GM23338 (cell line): ENCODE results near the gene MYO1D. TPM values are rescaled to one million over a fixed set of nuclear protein-coding genes. Genes with fewer than 3 reads are reported as not detected.

Experiments
- ATAC-seq: fragments of 200-7000 bp; cut with Tn5 transposase; 3 replicates; pipeline ENCODE4 v1.9.1; 2020
- DNase-seq: peaks from one replicate; pipeline ENCODE4 v3.0.0-alpha.2; 2015; ENCODE audit warnings: low spot score
- H2AFZ ChIP-seq: fragments of 200-600 bp; sonication (generic); 2 replicates; pipeline ENCODE4 v1.8.0; 2016; ENCODE audit warnings: antibody characterized with exemption, mild to moderate bottlenecking, moderate library complexity
- H3F3A ChIP-seq: fragments of 200-600 bp; sonication (generic); replicated peaks from 2 replicates; pipeline ENCODE4 v1.8.0; 2017; ENCODE audit warnings: antibody characterized with exemption, mixed run types, low read depth
- H3K27ac ChIP-seq: fragments of 200-600 bp; sonication (generic); 2 replicates; pipeline ENCODE4 v1.6.1; 2016; ENCODE audit warnings: low read depth
- H3K27me3 ChIP-seq: fragments of 200-600 bp; sonication (generic); 2 replicates; pipeline ENCODE4 v1.8.0; 2016; ENCODE audit warnings: mild to moderate bottlenecking, mixed run types, moderate library complexity; ENCODE audit not compliant: insufficient read depth
- H3K36me3 ChIP-seq: fragments of 200-600 bp; sonication (generic); 2 replicates; pipeline ENCODE4 v1.8.0; 2016; ENCODE audit warnings: mild to moderate bottlenecking; ENCODE audit not compliant: insufficient read depth
- H3K4me1 ChIP-seq: fragments of 200-600 bp; sonication (generic); 2 replicates; pipeline ENCODE4 v1.8.0; 2016; ENCODE audit warnings: mild to moderate bottlenecking, moderate library complexity; ENCODE audit not compliant: insufficient read depth
- H3K4me2 ChIP-seq: fragments of 200-600 bp; sonication (generic); 2 replicates; pipeline ENCODE4 v1.7.1; 2017; ENCODE audit warnings: mixed run types
- H3K4me3 ChIP-seq: fragments of 200-600 bp; sonication (generic); 2 replicates; pipeline ENCODE4 v1.6.1; 2016; ENCODE audit warnings: mixed run types
- H3K79me2 ChIP-seq: fragments of 200-600 bp; sonication (generic); replicated peaks from 2 replicates; pipeline ENCODE4 v1.8.0; 2017; ENCODE audit warnings: mild to moderate bottlenecking; ENCODE audit not compliant: insufficient read depth
- H3K9me2 ChIP-seq: fragments of 200-600 bp; sonication (generic); 2 replicates; pipeline ENCODE4 v1.8.0; 2017; ENCODE audit not compliant: insufficient read depth
- H4K20me1 ChIP-seq: fragments of 200-600 bp; sonication (generic); replicated peaks from 2 replicates; pipeline ENCODE4 v1.8.0; 2017; ENCODE audit warnings: mild to moderate bottlenecking; ENCODE audit not compliant: insufficient read depth
- H3K27ac Mint-ChIP-seq: 2 replicates; pipeline ENCODE4 v1.8.0; 2020; ENCODE audit warnings: inconsistent platforms, mild to moderate bottlenecking, moderate library complexity, mixed read lengths
- H3K27me3 Mint-ChIP-seq: 3 replicates; pipeline ENCODE4 v1.8.0; 2022; ENCODE audit warnings: low read depth, mild to moderate bottlenecking, moderate library complexity, mixed read lengths, inconsistent platforms; ENCODE audit not compliant: insufficient read depth, poor library complexity
- H3K36me3 Mint-ChIP-seq: 3 replicates; pipeline ENCODE4 v1.8.0; 2021; ENCODE audit warnings: low read depth, mild to moderate bottlenecking, inconsistent platforms, moderate library complexity, mixed read lengths
- H3K4me1 Mint-ChIP-seq: 3 replicates; pipeline ENCODE4 v1.8.0; 2020; ENCODE audit warnings: mild to moderate bottlenecking, inconsistent platforms, mixed read lengths
- H3K4me3 Mint-ChIP-seq: 3 replicates; pipeline ENCODE4 v1.8.0; 2021; ENCODE audit warnings: moderate library complexity, mild to moderate bottlenecking, inconsistent platforms, mixed read lengths
- H3K9me3 Mint-ChIP-seq: 3 replicates; pipeline ENCODE4 v1.8.0; 2020; ENCODE audit warnings: moderate library complexity, mild to moderate bottlenecking, inconsistent platforms, mixed read lengths
- CREB1 ChIP-seq: fragments of 250-450 bp; sonication (Bioruptor Pico); IDR thresholded peaks from 2 replicates; pipeline ENCODE4 v1.5.0; 2020; ENCODE audit warnings: low read depth, mild to moderate bottlenecking, moderate library complexity
- NANOG ChIP-seq: IDR thresholded peaks from 2 replicates; pipeline ENCODE4 v1.6.1; 2016; ENCODE audit warnings: antibody characterized with exemption, borderline replicate concordance
- POLR2AphosphoS5 ChIP-seq: IDR thresholded peaks from 2 replicates; pipeline ENCODE4 v1.6.1; 2016; ENCODE audit warnings: antibody characterized with exemption, low read depth
- STAT1 ChIP-seq: IDR thresholded peaks from one replicate; pipeline ENCODE4 v1.6.1; 2016; ENCODE audit warnings: antibody characterized with exemption; ENCODE audit not compliant: unreplicated experiment
- ZNF114 ChIP-seq: fragments of 250-450 bp; sonication (Bioruptor Pico); IDR thresholded peaks from 2 replicates; pipeline ENCODE4 v1.5.0; 2020; ENCODE audit warnings: mild to moderate bottlenecking, moderate library complexity
- polyA plus RNA-seq: library from polyadenylated mRNA; unstranded; fragments of >200 nt; fragmentation: Nextera tagmentation; extraction: Ambion mirVana; gene quantifications from 2 replicates; pipeline ENCODE4 v1.2.1, GENCODE V29; 2016
- total RNA-seq: library from RNA; depleted of rRNA; stranded (reverse); fragments of >200 nt; shearing (Covaris generic); gene quantifications from 2 replicates; pipeline ENCODE4 v1.2.3, GENCODE V29; 2014
- TF ChIP-seq, protein P1 (sequence below): IDR thresholded peaks from one replicate; pipeline ENCODE4 v1.6.1; 2018; ENCODE audit warnings: antibody characterized with exemption; ENCODE audit not compliant: unreplicated experiment
- TF ChIP-seq, protein P2 (sequence below), 2 experiments: fragments of 200-600 bp in 1 of 2; sonication (generic) in 1 of 2; conservative IDR thresholded peaks; 2 replicates each; pipeline versions ENCODE4 v1.5.1 to v1.6.1; 2016 to 2017; ENCODE audit warnings: antibody characterized with exemption in 2 of 2, low read depth in 2 of 2, mild to moderate bottlenecking in 2 of 2, moderate library complexity in 1 of 2

Gene MYO1D
- total and polyA plus RNA-seq, 2 experiments from 2014 or later = 8.6 to 28.6 TPM

DNA sequence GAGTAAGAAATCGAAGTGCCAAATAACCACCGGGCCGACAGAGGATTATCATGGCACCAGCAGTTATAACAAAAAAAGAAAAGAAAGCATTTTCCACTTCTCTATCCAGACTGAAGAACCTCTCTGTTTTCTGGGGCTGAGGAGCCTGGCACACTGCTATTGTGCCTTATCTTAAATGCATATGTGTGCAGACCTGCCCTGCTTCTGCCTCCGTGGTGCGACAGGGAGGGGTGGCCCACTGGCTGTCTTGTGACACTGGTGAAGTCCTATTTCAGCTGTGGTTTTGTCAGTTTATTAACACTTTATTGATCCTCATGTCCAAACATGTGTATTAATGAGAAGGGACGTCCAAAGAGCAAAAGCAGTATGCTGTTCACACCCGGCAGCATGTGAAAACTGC, 334.7 kb downstream of the MYO1D start (continued):
- TF ChIP-seq ZNF114 (CRISPR knock-in tag) = no peak
- TF ChIP-seq, protein P1, sequence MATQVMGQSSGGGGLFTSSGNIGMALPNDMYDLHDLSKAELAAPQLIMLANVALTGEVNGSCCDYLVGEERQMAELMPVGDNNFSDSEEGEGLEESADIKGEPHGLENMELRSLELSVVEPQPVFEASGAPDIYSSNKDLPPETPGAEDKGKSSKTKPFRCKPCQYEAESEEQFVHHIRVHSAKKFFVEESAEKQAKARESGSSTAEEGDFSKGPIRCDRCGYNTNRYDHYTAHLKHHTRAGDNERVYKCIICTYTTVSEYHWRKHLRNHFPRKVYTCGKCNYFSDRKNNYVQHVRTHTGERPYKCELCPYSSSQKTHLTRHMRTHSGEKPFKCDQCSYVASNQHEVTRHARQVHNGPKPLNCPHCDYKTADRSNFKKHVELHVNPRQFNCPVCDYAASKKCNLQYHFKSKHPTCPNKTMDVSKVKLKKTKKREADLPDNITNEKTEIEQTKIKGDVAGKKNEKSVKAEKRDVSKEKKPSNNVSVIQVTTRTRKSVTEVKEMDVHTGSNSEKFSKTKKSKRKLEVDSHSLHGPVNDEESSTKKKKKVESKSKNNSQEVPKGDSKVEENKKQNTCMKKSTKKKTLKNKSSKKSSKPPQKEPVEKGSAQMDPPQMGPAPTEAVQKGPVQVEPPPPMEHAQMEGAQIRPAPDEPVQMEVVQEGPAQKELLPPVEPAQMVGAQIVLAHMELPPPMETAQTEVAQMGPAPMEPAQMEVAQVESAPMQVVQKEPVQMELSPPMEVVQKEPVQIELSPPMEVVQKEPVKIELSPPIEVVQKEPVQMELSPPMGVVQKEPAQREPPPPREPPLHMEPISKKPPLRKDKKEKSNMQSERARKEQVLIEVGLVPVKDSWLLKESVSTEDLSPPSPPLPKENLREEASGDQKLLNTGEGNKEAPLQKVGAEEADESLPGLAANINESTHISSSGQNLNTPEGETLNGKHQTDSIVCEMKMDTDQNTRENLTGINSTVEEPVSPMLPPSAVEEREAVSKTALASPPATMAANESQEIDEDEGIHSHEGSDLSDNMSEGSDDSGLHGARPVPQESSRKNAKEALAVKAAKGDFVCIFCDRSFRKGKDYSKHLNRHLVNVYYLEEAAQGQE = no peak
- no peak for TF ChIP-seq STAT1

DNA sequence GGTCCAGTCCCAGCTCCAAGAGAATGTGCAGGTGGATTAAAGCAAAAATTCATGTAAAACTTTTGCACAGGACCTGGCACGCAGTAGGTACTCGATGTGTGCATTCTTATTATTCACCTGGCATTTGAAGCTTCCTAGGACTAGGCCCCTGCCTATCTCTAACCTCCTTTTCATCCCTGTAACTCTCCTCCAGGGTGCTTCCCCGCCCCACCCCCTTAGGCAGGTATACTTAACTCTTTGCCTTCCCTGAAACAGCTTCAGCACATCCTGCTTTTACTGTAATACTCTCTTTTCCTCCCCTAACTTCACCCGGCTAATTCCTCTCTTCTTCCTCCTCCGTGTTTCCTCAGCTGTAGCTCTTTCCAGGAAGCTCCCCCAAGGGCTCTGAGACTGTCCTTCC, 335.3 kb downstream of the MYO1D start:
- H3K27me3 Mint-ChIP-seq = peaks cover 4% of the 10 kb centered on the region
- H3K4me3 ChIP-seq = no peak overlapping the region
- H3K4me1 ChIP-seq = peaks cover 33% of the 10 kb centered on the region
- H3K9me2 ChIP-seq = no peaks in the 10 kb centered on the region
- H3K79me2 ChIP-seq = no peaks in the 10 kb centered on the region
- no peak overlapping the region for H2AFZ ChIP-seq
- peak overlapping the region; percentile 51; the same call in 1 of the 2 replicates for H3K27ac ChIP-seq
- H3F3A ChIP-seq = no peaks in the 10 kb centered on the region
- H3K4me3 Mint-ChIP-seq = no peak overlapping the region
- DNase-seq (peak; percentile 57), ATAC-seq (peak; percentile 82)
- TF ChIP-seq NANOG (no peak), CREB1 (CRISPR knock-in tag) (no peak), ZNF114 (CRISPR knock-in tag) (no peak), POLR2AphosphoS5 (no peak)
- TF ChIP-seq, protein P2, sequence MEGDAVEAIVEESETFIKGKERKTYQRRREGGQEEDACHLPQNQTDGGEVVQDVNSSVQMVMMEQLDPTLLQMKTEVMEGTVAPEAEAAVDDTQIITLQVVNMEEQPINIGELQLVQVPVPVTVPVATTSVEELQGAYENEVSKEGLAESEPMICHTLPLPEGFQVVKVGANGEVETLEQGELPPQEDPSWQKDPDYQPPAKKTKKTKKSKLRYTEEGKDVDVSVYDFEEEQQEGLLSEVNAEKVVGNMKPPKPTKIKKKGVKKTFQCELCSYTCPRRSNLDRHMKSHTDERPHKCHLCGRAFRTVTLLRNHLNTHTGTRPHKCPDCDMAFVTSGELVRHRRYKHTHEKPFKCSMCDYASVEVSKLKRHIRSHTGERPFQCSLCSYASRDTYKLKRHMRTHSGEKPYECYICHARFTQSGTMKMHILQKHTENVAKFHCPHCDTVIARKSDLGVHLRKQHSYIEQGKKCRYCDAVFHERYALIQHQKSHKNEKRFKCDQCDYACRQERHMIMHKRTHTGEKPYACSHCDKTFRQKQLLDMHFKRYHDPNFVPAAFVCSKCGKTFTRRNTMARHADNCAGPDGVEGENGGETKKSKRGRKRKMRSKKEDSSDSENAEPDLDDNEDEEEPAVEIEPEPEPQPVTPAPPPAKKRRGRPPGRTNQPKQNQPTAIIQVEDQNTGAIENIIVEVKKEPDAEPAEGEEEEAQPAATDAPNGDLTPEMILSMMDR (conservative IDR thresholded peaks at IDR 0.05; ENCODE audit: low read depth in 2 of 2) = no peak
- peak overlapping the region; percentile 50 for H3K4me2 ChIP-seq
- peaks cover 5% of the 10 kb centered on the region; the same call in 2 of the 3 replicates for H3K9me3 Mint-ChIP-seq
- H4K20me1 ChIP-seq = no peaks in the 10 kb centered on the region
- H3K27me3 ChIP-seq = no peaks in the 10 kb centered on the region
- H3K4me1 Mint-ChIP-seq = peaks cover 35% of the 10 kb centered on the region
- peaks cover 9% of the 10 kb centered on the region for H3K36me3 Mint-ChIP-seq
- no peak overlapping the region for H3K27ac Mint-ChIP-seq
- H3K36me3 ChIP-seq = no peaks in the 10 kb centered on the region
